Pulmonary artery endothelial cell (primary cell): ENCODE measurements around the gene UNC45B. TPM values are rescaled to one million over a fixed set of nuclear protein-coding genes. Genes with fewer than 3 reads are reported as not detected.
"Not testable (repeated sequence)": the region's sequence is repeated elsewhere in the genome, so short reads cannot be mapped to it uniquely, and the experiment has no call there.

Experiments
- DNase-seq: peaks from one replicate; pipeline ENCODE4 v3.0.0-alpha.2; 2011; ENCODE audit warnings: low read depth, low spot score
- total RNA-seq: library from RNA; depleted of rRNA; stranded (reverse); fragments of >200 nt; gene quantifications from 2 replicates; pipeline ENCODE4 v1.2.3, GENCODE V29; 2014

The UNC45B gene
- total RNA-seq: not detected in 2 replicates

- no peak for DNase-seq
These were observed at the start of gene UNC45B for GRCh38 chr17:35147375-35147905. Gene UNC45B (plus strand): TSS chr17:35147817. CDS start chr17:35148264, 447 bp downstream.

GRCh38 chr17:35099908-35100307 is 47.7 kb upstream of the UNC45B start:
- no peak for DNase-seq

- no peak for DNase-seq
These were observed 46.6 kb upstream of the UNC45B start for GRCh38 chr17:35101036-35101435.

- DNase-seq: no peak
These were observed 45.9 kb upstream of the UNC45B start for GRCh38 chr17:35101725-35102124.

GRCh38 chr17:35103271-35103670 is 44.3 kb upstream of the UNC45B start:
- DNase-seq: no peak

- DNase-seq: no peak
These were observed 42.7 kb upstream of the UNC45B start for GRCh38 chr17:35104844-35105450.

- not testable (repeated sequence) for DNase-seq
These were observed 36.8 kb upstream of the UNC45B start for GRCh38 chr17:35110791-35111190.

- DNase-seq: no peak
These were observed 30.8 kb upstream of the UNC45B start for GRCh38 chr17:35116845-35117244.

GRCh38 chr17:35117984-35118383 is 29.6 kb upstream of the UNC45B start:
- no peak for DNase-seq

- peak; percentile 19 for DNase-seq
These were observed 28.0 kb upstream of the UNC45B start, which contains the start of gene RAD51D for GRCh38 chr17:35119370-35120165. Gene RAD51D (minus strand): TSS chr17:35119860. CDS start chr17:35119613, 247 bp downstream.

- no peak for DNase-seq
These were observed 26.3 kb upstream of the UNC45B start, which contains the start of gene FNDC8 for GRCh38 chr17:35121315-35121714. Gene FNDC8 (plus strand): TSS chr17:35121615. CDS start chr17:35121694, 79 bp downstream.

- DNase-seq: no peak
These were observed 19.7 kb upstream of the UNC45B start for GRCh38 chr17:35127751-35128514.

GRCh38 chr17:35129154-35129972 is 18.3 kb upstream of the UNC45B start:
- DNase-seq: no peak

- no peak for DNase-seq
These were observed 17.7 kb upstream of the UNC45B start for GRCh38 chr17:35129973-35130351.

- DNase-seq: no peak
These were observed 17.2 kb upstream of the UNC45B start for GRCh38 chr17:35130392-35130791.

GRCh38 chr17:35132099-35132498 is 15.5 kb upstream of the UNC45B start:
- no peak for DNase-seq

- no peak for DNase-seq
These were observed 14.6 kb upstream of the UNC45B start for GRCh38 chr17:35132816-35133550.

- no peak for DNase-seq
These were observed 12.3 kb upstream of the UNC45B start for GRCh38 chr17:35135322-35135721.

- DNase-seq: no peak
These were observed 9.4 kb upstream of the UNC45B start for GRCh38 chr17:35138218-35138617.
